Kidney epithelial cell (primary cell): Measurements from ENCODE around the gene DNASE2. TPM values are rescaled to one million over a fixed set of nuclear protein-coding genes. Genes with fewer than 3 reads are reported as not detected.
"Not testable (repeated sequence)": the region's sequence is repeated elsewhere in the genome, so short reads cannot be mapped to it uniquely, and the experiment has no call there.

Source experiments
- DNase-seq: peaks from one replicate; pipeline ENCODE4 v3.0.0-alpha.2; 2010; ENCODE audit warnings: low read depth
- H3K27me3 ChIP-seq: 2 replicates; pipeline ENCODE4 v1.6.0; 2011; ENCODE audit warnings: low read length; ENCODE audit not compliant: control insufficient read depth, insufficient read depth
- H3K36me3 ChIP-seq: 2 replicates; pipeline ENCODE4 v1.5.1; 2011; ENCODE audit warnings: low read length; ENCODE audit not compliant: control insufficient read depth, insufficient read depth
- H3K4me3 ChIP-seq: 2 replicates; pipeline ENCODE4 v1.5.1; 2011; ENCODE audit warnings: low read depth, mild to moderate bottlenecking, control low read depth, low read length
- total RNA-seq: library from RNA; depleted of rRNA; stranded (reverse); fragments of >200 nt; gene quantifications from 2 replicates; pipeline ENCODE4 v1.2.3, GENCODE V29; 2015
- TF ChIP-seq, protein P1 (sequence below): IDR thresholded peaks from 2 replicates; pipeline ENCODE4 v1.5.1; 2011; ENCODE audit warnings: mild to moderate bottlenecking, moderate library complexity, low read length, control low read depth, inconsistent platforms; ENCODE audit not compliant: insufficient read depth, poor library complexity, severe bottlenecking

Gene DNASE2
- total RNA-seq, 1 donor from 2014 or later: 38.5 TPM

DNA sequence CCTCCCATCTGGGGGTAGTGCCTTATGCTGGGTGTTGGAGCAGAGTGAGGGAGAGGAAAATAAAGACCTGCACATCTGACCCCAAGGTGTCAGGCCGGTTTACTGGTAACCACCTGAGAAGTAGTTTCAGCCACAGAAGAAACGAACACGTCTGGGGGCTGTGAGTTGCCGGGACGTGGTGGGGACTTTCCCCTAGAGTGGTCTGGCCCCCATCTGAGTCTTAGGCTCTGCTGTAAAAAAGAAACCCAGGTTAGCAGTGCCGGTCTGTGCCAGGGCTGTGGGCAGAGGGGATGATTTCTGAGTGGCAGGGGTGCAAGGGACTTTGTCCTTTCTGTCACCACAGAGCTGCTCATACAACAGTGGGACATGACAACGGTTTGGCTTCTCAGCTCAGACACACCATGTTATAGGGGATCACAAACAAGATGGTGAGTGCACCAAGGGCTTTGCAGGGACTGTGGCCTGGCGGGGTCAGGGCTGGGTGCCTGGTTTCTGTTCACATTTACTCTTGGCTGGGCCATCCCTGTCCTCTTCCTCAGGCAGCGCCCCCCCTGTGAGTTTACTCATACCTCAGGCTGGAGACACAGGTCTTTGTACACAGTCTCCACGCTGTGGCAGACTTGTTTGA lies 18.8 kb upstream of the DNASE2 start:
- H3K4me3 ChIP-seq: no peak overlapping the region
- TF ChIP-seq, protein P1, sequence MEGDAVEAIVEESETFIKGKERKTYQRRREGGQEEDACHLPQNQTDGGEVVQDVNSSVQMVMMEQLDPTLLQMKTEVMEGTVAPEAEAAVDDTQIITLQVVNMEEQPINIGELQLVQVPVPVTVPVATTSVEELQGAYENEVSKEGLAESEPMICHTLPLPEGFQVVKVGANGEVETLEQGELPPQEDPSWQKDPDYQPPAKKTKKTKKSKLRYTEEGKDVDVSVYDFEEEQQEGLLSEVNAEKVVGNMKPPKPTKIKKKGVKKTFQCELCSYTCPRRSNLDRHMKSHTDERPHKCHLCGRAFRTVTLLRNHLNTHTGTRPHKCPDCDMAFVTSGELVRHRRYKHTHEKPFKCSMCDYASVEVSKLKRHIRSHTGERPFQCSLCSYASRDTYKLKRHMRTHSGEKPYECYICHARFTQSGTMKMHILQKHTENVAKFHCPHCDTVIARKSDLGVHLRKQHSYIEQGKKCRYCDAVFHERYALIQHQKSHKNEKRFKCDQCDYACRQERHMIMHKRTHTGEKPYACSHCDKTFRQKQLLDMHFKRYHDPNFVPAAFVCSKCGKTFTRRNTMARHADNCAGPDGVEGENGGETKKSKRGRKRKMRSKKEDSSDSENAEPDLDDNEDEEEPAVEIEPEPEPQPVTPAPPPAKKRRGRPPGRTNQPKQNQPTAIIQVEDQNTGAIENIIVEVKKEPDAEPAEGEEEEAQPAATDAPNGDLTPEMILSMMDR: no peak
- no peaks in the 10 kb centered on the region for H3K36me3 ChIP-seq
- no peak for DNase-seq
- H3K27me3 ChIP-seq: no peaks in the 10 kb centered on the region

DNA sequence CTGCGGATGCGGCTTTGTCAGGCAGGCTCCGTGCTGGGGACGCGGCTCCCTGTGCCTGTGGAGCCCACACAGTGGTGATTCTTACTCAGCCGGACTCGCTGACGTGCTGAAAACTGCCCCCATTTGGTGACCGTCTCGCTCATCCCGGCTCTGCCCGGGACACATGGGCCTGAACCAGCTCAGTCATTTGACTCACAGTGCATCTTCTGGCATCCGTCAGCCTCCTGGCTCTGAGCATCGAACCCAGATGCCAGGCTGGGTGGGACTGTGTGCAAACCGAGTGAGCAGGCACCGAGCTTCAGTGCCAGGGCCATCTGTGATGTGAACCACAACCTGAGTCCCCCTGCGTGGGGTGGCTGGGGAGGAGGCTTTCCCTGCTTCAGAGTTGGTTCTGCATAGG lies 15.2 kb upstream of the DNASE2 start:
- Histone ChIP-seq H3K36me3 (no peaks in the 10 kb centered on the region), H3K4me3 (no peak overlapping the region), H3K27me3 (no peaks in the 10 kb centered on the region)
- no peak for DNase-seq
- TF ChIP-seq, protein P1: no peak

DNA sequence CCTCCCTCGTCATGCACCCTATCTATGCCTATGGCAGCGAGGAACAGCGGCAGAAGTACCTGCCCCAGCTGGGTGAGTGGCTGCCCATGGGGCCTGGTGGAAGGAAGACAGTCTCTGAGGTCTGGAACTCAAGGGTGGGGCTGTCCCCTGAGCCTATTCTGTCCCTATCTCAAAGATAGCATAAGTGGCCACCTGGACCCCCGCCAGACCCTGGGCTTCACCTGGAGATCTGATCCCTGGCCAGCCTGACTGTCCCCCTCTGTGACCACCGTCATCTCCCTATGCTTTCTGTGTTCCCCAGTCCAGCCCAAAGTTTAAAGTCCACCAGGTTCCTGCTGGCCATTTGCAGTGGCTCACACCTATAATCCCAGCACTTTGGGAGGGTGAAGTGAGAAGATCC lies 12.3 kb upstream of the DNASE2 start:
- no peak for DNase-seq
- TF ChIP-seq, protein P1: no peak
- Histone ChIP-seq H3K36me3 (no peaks in the 10 kb centered on the region), H3K27me3 (no peaks in the 10 kb centered on the region), H3K4me3 (no peak overlapping the region)

GRCh38 chr19:12891553-12892021 lies 10.3 kb upstream of the DNASE2 start:
- H3K4me3 ChIP-seq: peak overlapping the region; percentile 95
- H3K27me3 ChIP-seq: peaks cover 11% of the 10 kb centered on the region
- TF ChIP-seq, protein P1: no peak
- H3K36me3 ChIP-seq: no peaks in the 10 kb centered on the region
- no peak for DNase-seq

DNA sequence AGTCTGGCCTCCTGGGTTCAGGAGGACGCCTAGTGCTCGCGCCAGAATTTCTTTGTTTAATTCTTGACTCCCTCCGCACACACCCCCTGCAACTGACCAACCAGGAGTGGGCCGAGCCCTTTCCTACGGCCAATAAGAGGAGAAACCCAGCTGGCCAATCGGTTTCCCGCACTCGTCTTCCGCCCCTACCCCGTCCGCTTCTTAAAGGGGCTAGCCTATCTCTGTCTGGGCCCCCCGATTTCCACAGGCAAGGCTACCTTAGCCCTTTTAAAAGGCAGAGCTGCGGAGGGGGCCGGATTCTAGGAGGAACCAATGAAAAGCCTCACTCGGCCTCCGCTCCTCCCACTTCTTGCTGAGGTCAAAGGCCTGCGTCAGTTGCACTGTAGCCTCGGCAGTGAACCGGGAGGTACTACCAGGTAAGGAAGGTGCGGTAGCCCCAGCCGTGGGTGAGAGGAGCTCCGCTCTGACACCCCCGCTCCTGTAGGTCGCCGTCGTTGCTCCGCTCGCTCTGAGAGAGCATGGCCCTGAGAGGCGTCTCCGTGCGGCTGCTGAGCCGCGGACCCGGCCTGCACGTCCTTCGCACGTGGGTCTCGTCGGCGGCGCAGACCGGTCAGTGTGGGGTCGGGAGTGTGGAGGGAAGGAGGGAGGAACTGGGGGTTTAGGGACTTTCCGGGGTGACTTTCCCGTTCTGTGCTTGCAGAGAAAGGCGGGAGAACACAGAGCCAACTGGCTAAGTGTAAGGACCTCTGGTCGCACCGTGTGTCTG lies 9.7 kb upstream of the DNASE2 start, which contains the start of gene GCDH:
Gene GCDH, plus strand, starts transcription at position 374 of the 766 bp plus-strand sequence. Its CDS starts 145 bp downstream, at position 519.
- TF ChIP-seq, protein P1: no peak
- Histone ChIP-seq H3K36me3 (no peaks in the 10 kb centered on the region), H3K4me3 (peak within 1 kb of the TSS; percentile 95), H3K27me3 (peaks cover 14% of the 10 kb centered on the region)
- peak; percentile 96 for DNase-seq

- not testable (repeated sequence) for H3K4me3 ChIP-seq, DNase-seq, H3K36me3 ChIP-seq
- H3K27me3 ChIP-seq: peaks cover 21% of the 10 kb centered on the region
Observed at GRCh38 chr19:12890299-12890786, 9.1 kb upstream of the DNASE2 start.
